ENCODE data around the gene ADM2.

The ADM2 gene

GRCh38 chr22:50436841-50437341 is 44.5 kb upstream of the ADM2 start:
- no peak for TF ChIP-seq CTCF (IDR thresholded peaks at IDR 0.05; ENCODE audit: borderline replicate concordance, insufficient read depth, low read depth, low read length)
- H3K4me3 ChIP-seq (ENCODE audit: low read depth, low read length): no peak overlapping the region

- no peak for TF ChIP-seq CTCF (IDR thresholded peaks at IDR 0.05; ENCODE audit: borderline replicate concordance, insufficient read depth, low read depth, low read length)
- no peak overlapping the region for H3K4me3 ChIP-seq (ENCODE audit: low read depth, low read length)
Observed at GRCh38 chr22:50437511-50438304, 43.6 kb upstream of the ADM2 start.

GRCh38 chr22:50438305-50439275 is 42.8 kb upstream of the ADM2 start:
- no peak overlapping the region for H3K4me3 ChIP-seq (ENCODE audit: low read depth, low read length)
- no peak for TF ChIP-seq CTCF (IDR thresholded peaks at IDR 0.05; ENCODE audit: borderline replicate concordance, insufficient read depth, low read depth, low read length)

- TF ChIP-seq CTCF (IDR thresholded peaks at IDR 0.05; ENCODE audit: borderline replicate concordance, insufficient read depth, low read depth, low read length): no peak
- no peak overlapping the region for H3K4me3 ChIP-seq (ENCODE audit: low read depth, low read length)
Observed at GRCh38 chr22:50439314-50439870, 42.0 kb upstream of the ADM2 start.

GRCh38 chr22:50439871-50440331 is 41.4 kb upstream of the ADM2 start:
- TF ChIP-seq CTCF (IDR thresholded peaks at IDR 0.05; ENCODE audit: borderline replicate concordance, insufficient read depth, low read depth, low read length): no peak

GRCh38 chr22:50440544-50441249 is 40.6 kb upstream of the ADM2 start:
- H3K4me3 ChIP-seq (ENCODE audit: low read depth, low read length): no peak overlapping the region
- TF ChIP-seq CTCF (IDR thresholded peaks at IDR 0.05; ENCODE audit: borderline replicate concordance, insufficient read depth, low read depth, low read length): no peak

More at GRCh38 chr22:50439871-50440331, 41.4 kb upstream of the ADM2 start:
- H3K4me3 ChIP-seq (ENCODE audit: low read depth, low read length): no peak overlapping the region
